Fibroblast of gingiva (primary cell): ENCODE data around the gene NT5C3A.
A peak's percentile ranks its signal among the peaks of the same experiment; 100 is the strongest.

Source experiments
- DNase-seq: peaks from one replicate; pipeline ENCODE4 v3.0.0-alpha.2; 2011; ENCODE audit warnings: low read depth

The NT5C3A gene

GRCh38 chr7:33075818-33076518, 13.4 kb upstream of the NT5C3A start:
- DNase-seq, result no peak

DNA sequence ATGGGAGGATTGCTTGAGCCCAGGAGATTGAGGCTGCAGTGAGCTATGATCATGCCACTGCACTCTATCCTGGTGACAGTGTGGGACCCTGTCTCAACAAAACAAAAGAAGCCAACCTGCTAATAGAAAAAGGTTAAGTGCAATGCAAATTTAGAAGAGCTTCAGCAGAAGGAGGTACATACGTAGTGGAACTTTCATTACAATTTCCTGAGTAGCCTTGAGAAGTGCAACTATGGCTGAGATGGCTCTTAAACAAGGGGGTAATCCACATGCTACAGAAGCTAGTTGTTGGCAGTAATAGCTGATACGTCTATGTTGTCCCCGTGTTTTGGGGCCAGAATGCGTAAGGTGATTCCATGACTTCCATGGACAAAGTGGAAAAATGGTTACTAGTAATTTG, 10.7 kb upstream of the NT5C3A start:
- no peak for DNase-seq

DNA sequence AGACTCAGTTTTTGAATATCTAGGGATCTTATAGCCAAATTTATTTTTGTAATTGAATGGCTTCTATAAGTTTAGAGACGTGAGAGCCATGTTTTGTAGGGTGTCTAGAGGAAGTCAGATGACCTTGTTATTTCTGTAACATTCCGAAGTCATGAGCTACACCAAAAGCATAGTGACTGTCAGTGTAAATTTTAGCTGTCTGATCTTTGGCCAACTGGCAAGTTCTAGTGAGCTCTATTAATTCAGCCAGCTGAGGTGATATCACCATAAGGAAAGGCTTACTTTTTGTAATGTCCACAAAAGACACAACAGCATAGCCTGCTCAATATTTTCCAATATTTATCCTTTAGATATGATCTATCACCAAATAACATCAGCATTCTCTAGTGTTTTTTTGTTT, 9.9 kb upstream of the NT5C3A start:
- peak; percentile 19 for DNase-seq

GRCh38 chr7:33070831-33071230, 8.3 kb upstream of the NT5C3A start:
- DNase-seq, result no peak

GRCh38 chr7:33070277-33070676, 7.7 kb upstream of the NT5C3A start:
- DNase-seq, result no peak

DNA sequence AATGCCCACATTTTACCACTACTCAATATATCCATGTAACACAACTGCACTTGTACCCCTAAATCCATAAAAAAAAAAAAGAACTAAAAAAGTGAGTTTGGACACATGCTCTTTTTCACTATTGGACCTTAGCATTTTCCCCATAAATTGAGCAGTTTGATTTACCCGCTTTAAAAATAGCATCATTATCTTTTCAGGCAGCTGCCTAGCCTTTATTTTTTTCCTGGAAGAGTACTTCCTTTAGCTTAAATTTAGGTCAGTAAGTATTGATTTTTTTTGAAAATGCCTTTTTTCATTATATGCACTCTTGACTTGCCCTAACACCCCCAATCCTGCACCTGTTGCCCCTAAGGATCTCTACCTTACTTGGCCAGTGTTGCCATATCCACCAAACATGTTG, 5.3 kb upstream of the NT5C3A start:
- DNase-seq, result no peak

GRCh38 chr7:33066771-33067170, 4.2 kb upstream of the NT5C3A start:
- no peak for DNase-seq

DNA sequence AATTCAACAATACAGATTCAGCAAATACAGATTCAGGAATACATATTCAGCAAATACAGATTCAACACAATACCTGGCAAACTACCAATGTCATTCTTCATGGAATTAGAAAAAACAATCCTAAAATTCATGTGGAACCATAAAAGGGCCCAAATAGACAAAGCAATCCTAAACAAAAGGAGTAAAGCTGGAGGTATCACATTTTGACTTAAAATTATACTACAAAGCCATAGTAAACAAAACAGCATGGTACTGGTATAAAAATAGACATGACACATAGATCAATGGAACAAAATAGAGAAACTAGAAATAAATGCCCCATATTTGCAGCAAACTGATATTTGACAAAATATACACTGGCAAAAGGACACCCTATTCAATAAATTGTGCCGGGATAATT, 3.4 kb upstream of the NT5C3A start:
- no peak for DNase-seq

- peak; percentile 94 for DNase-seq
These were observed 337 bp upstream of the NT5C3A start for GRCh38 chr7:33062782-33063443.

DNA sequence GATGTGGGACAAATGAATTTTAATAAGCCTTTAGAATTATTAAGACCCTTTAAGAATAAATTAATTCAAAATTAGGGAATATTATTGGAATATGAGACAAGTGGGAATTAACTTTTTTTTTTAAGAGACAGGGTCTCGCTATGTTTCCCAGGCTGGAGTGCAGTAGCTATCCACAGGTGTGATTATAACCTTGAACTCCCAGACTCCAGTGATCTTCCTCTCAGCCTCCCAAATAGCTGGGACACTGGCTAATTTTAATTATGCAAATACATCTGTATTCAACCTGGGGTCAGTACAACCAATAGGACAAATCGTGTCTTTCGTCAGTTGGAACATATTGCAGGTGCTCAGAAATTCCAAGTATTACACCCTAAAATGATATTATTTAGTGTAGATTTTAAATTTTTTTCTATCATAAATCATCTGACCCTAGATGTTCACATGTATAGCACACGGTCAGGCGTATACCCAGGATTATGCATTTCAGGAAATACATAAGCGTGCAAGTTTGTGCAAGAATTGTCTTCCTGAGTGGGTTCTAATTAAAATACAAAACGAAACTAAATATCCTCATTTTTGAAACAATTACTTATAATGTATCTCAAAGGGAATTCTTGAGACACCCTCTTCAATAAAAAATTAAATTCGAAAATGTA, 1.2 kb downstream of the NT5C3A start:
- no peak for DNase-seq

GRCh38 chr7:33059635-33060034, 2.9 kb downstream of the NT5C3A start:
- no peak for DNase-seq

GRCh38 chr7:33055158-33055557, 7.4 kb downstream of the NT5C3A start:
- no peak for DNase-seq

GRCh38 chr7:33054261-33054964, 8.2 kb downstream of the NT5C3A start:
- DNase-seq, result no peak

DNA sequence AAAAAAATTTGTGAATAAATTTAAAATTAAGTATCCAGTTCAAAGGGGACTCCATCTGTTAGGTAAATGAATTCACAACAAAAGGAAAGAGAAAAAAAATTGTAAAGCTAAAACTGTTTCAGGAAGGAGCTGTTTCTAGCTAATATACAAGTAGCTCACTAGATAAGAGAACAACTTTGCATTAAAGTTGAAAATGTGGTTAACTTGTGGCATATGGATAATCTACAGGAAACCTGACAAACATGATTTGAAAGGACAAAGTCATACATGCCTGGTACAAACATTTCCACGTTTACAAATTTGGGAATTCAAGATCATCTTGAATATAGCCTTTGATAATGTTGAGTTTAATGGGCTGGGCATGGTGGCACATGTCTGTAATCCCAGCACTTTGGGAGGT, 8.9 kb downstream of the NT5C3A start:
- no peak for DNase-seq

- peak; percentile 39 for DNase-seq
These were observed 11.8 kb downstream of the NT5C3A start for GRCh38 chr7:33050535-33051318.

DNA sequence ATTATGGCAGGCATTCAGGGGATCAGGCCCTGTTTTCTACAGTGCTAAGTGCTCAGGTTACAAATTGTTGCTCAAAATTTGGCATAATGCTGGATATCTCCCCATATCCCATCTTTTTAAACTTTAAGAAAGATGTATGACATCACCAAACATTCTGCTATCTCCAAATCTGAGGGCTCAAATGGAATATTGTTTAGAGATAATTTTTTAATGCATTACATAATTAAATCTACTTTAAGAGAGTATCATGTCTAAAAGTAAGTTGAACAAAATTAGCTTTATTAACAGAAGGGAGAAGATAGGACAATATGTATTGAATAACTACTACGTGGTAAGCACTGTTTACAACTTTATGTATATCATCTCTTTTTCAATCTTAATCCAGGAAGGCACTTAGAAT, 13.9 kb downstream of the NT5C3A start:
- no peak for DNase-seq

- no peak for DNase-seq
These were observed 14.3 kb downstream of the NT5C3A start for GRCh38 chr7:33048257-33048656.

GRCh38 chr7:33044986-33045385, 17.6 kb downstream of the NT5C3A start:
- DNase-seq, result peak; percentile 42

DNA sequence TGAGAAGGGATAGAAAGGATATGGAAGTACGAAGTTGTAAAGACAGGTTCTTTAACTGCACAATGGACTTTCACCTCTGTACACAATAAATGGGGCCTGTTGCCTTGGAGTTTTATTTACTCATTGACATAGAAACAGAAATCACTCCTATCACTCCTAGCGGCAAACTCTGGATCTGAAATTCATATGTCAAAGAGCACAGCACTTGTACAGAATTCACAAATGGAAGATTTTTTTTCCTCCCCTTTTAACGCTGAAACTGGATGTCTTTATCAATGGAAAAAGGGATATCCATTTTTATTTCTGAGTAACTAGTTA, 18.2 kb downstream of the NT5C3A start:
- DNase-seq, result no peak

- no peak for DNase-seq
These were observed 18.8 kb downstream of the NT5C3A start for GRCh38 chr7:33043501-33044400.
